Activated gamma-delta T cell (primary cell): ENCODE data around the gene ZNF865.
"Not testable (repeated sequence)": the region's sequence is repeated elsewhere in the genome, so short reads cannot be mapped to it uniquely, and the experiment has no call there.

Experiments used
- DNase-seq: peaks from one replicate; lab custom pipeline; 2025; lab: John Stamatoyannopoulos, UW
- total RNA-seq, 2 donors: gene quantifications; one replicate each; lab custom pipeline; 2026; lab: John Stamatoyannopoulos, UW

Gene ZNF865
- 6.8 to 7.2 reads per million in 2 donors for total RNA-seq

DNA sequence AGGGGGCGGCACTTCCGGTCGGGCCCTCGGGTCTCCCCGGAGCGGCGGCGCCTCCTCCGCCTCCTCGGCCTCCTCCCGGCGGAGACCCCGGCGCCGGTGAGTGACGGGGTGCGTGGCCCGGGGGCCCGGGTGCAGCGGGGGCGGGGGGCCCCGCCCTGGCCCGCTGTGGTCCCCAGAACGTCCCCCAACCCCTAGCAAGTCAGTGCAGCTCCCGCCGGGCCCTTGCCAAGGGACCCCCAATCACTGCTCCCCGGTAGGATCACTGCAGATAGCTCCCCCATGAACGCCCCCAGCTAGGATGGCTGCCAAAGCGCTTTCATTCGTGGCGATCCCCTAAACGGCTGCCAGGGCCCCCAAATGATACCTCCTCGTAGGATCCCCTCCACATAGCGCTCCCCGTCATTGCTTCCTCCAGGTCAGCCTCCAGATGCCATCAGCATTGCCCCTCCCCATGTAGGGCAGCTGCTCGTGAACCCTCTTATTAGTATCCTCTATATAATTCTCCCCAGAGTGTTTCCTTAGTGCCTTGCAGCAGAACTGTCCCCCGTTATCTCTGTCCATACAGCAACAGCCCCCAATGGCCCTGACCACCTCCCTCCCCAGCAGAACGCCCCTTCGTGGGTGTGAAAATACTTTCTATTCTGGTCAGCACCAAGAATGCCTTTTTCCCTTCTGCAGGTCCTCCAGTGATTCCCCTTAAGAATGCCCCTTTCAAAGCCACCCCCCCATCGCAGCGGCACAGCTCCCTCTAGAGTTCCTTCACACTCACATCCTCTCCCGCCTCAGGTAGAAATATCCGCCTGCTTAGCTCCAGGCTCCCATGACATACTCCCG, at the start of gene ZNF865:
TSS of gene ZNF865 (plus strand) at position 11 of the 834 bp plus-strand sequence. CDS start 7,972 bp downstream, outside the sequence.
- no peak for DNase-seq

DNA sequence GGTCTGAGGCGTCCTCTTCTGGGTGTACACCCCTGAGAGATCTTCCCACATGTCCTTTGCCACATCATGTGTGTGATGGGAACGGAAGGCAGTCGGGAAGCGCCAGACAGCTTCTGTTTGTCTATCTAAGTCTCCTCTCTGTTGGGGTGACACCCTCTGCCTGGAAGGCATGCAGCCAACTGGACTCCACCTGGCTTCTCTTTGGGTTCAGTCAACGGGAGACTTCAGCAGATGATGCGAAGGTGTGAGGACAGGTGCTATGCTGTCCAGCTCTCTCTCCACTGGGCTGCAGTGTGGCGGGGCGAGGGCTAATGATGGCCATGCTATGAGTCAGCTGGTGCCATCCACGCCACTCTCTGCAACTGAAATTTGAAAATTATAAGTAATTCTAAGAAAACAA, 45.8 kb upstream of the ZNF865 start:
- no peak for DNase-seq

DNA sequence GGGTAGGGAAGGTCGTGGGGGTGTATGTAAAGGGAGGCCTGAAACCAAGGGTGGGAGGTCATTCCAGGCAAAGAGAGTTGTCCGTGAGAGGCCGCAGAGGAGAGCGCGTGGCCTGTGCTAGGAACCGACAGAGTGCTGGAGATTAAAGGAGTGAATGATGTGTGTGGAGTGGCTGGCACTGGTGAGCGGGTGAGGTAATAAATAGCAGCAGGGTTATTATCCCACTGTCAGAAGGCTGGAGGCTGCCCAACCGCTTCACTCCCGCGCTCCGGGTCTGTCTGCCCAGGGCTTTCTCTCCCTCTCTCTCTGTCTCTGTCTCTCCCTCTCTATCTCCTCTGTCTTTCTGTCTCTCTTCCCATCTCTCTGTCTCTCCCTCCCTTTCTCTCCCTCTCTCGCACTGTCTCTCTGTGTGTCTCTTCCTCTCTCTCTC, 42.2 kb upstream of the ZNF865 start:
- DNase-seq, result no peak

DNA sequence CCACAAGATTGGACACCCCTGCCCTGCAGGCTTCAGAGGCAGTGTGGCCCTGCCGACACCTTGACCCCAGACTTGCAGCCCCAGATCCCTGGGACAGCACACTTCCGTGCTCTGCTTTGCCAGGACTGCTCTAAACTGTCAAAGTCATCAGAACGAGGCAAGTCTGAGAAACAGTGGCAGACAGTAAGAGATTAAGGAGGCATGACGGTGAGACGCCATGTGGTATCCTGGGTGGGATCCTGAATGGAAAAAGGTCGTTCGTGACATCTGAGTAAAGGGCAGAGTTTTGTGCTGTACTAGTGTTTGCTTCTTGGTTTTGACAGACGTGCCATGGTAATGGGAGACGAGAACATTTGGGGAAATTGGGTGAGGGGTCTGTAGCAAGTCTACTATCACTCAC, 38.6 kb upstream of the ZNF865 start:
- DNase-seq, result no peak

DNA sequence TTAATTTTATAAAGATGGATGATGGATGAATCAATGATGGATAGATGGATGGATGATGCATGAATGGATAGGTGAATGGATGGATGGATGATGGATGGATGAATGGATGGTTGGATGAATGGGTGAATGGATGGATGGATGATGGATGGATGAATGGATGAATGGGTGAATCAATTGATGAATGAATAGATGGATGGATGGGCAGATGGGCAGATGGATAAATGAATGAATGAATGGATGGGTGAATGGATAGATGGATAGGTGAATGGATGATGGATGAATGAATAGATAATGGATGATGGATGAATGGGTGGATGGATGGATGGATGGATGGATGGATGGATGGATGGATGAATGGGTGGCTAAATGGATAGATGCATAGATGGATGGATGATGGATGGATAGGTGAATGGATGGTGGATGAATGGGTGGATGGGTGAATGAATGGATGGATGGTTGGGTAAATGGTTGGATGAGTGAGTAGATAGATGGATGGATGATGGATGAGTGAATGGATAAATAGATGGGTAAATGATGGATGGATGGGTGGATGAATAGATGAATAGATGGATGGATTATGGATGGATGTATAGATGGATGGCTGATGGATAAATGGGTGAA, 37.6 kb upstream of the ZNF865 start:
- DNase-seq, result no peak

DNA sequence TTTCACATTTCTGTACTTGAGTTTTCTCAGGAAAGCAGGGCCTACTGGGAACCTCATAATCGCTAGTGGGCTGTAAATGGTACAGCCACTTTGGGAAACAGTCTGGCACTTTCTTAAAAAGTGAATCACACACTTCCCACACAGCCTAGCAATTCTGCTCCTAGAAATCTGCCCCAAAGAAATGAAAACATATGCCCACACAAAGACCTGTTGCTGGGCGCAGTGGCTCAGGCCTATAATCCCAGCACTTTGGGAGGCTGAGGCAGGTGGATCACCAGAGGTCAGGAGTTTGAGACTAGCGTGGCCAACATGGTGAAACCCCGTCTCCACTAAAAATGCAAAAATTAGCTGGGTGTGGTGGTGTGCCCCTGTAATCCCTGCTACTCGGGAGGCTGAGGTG, 36.0 kb upstream of the ZNF865 start:
- not testable (repeated sequence) for DNase-seq

DNA sequence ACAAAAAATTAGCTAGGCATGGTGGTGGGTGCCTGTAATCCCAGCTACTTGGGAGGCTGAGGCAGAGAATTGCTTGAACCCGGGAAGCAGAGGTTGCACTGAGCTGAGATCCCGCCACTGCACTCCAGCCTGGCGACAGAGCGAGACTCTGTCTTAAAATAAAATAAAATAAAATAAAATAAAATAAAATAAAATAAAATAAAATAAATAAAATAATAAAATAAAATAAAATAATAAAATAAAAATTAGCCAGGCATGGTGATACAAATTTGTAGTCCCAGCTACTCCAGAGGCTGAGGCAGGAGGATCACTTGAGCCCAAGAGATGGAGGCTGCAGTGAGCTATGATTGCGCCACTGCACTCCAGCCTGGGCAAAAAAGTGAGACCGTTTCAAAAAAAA, 31.5 kb upstream of the ZNF865 start:
- not testable (repeated sequence) for DNase-seq

DNA sequence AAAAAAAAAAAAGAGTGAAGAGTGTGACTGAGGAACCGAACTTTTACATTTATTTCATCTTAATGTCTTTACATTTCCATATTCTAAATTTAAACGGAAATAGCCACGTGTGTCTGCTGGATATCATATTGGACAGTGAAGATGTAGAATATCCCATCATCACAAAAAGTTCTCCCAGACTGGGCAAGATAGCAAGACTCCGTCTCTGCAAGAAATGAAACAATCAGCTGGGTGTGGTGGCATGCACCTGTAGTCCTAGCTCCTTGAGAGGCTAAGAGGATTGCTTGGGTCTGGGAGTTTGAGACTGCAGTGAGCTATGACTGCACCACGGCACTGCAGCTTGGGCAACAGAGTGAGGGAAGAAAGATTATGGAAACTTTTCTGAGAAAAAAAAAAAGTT, 28.7 kb upstream of the ZNF865 start:
- DNase-seq, result no peak

DNA sequence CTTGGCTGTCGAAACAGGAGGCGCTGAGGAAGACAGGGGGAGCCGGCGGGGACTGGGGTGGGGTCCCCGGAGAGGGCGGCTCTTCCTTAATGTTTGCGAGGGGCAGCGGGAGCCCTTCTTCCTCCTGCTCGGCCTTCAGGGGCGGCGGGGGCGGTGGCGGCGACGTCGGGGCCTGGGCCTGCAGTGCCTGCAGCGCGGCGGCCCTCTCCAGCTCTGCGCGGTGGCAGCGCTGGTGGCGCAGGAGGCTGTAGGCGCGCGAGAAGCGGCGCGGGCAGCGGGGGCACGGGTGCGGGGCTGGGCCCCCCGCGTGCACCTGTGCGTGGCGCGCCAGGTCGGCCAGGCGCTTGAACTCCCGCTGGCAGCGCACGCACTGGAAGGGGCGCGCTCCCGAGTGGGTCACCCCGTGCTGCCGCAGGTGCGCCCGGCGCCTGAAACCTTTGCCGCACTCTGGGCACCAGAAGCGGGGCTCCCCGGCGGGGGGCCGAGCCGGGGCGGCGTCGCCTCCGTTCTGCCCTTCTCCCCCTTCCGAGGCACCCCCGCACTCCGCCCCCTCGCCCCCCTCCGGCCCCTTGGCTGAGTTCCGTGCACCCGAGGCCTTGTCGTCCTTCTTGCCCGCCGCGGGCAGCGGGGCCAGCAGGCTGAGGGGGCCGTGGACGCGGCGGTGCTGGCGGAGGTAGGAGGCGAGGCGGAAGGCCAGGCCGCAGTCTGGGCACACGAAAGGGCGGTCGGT, 27.3 kb upstream of the ZNF865 start:
- no peak for DNase-seq

DNA sequence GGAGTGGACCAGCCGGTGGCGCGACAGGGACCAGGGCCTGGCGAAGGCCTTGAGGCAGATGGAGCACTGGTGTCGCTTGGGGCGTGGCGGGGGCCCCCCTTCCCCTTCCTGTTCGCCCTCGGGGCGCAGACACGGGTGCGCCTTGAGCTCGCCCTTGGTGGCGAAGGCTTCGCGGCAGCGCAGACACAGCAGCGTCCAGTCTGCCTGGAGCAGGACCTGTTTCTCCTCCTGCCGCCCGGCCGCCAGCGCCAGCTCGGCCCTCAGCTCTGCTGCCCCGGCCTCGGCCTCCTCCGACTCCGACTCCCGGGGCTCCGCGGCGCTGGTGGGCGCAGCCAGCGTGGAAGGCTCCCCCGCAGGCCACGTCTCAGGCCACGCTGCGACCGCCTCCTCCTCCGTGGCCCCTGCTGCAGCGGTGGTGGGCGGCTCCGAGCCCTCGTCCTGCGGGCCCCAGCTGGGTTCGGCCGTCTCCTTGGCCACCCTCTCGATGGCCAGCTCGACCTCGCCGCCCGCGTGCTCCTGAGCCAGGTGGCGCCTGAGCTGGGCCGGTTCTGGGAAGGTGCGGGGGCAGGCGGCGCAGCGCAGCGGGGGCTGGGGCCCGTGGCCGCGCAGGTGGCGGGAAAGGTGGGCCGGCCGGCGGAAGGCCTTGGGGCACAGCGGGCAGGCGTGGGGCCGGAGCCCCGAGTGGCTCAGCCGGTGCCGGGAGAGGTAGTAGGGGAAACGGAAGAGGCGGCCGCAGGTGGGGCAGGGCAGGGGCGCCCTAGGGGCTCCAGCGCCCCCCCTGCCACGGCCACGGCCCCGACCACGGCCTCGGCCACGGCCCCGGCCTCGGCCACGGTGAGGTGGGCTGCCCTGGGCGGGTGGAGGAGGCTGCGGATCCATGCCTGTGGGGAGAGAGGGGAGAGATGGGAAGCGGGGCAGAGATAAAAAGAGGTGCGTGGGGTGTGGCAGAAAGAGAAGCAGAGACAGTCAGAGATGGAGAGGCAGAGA, 26.4 kb upstream of the ZNF865 start:
- no peak for DNase-seq

DNA sequence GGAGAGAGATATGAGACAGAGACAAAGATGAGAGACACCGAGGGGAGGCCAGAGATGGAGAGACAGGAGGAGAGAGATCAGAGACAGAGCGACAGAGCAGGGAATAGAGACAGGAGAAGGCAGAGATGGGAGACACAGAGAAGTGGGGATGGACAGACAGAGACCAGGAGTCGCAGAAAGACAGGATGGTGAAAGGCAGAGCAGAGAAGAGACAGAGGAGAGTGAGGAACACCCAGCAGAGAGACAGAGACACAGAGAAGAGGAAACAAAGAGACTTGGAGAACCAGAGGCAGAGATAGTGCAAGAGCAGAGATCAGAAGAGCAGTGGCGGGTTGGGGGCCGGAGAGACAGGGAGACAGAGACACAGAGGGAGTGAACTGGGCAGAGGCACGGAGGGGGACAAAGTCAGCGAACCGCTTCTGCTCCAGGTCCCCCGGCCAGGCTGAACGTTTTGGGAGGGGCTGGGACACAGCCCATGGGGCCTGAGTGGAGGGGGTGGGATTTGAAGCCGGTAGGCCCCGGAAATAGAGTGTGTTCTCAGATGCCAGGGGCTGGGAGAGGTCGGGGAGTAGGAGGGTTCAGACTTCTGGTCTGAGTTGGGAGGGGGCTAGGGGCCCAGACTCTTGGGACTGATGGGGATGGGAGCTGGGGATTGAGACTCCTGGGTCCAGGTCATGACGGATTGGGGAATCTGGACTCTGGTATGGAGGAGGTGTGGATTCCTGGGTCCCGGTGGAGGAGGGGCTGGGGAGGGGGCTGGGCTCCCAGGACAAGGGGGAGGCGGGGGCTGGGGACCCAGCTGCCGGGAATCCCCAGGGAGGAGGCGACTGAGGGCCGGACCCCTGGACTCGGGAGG, 25.5 kb upstream of the ZNF865 start:
- DNase-seq, result no peak

DNA sequence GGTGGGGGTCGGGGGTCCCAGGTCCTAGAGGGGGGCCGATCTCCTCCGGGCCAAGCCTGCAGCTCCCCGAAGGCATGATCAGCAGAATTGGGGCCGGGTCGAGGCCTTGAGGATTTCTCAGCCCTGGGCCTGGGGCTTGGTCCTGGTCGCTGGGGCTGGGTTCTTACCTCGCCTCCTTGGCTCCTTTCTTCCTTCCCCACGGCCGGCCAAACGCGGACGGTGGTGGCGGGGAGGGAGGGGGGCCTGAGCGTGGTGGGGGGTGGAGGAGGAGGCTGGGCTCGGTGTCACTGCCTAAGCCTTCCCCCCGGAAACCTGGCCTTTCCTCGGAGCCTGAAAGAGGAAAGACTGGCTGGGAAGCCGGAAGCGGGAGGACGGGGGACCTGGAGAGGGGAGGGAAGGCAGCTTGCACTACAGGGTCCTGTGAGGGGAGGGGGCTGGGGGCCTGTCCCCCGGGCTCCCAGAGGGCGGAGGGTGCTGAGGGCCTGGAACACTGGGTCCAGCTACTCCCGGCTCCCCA, 24.8 kb upstream of the ZNF865 start, which contains the start of gene ZNF579:
TSS of gene ZNF579 (minus strand) at position 221 of the 517 bp plus-strand sequence. CDS start 1,209 bp downstream, outside the sequence.
- no peak for DNase-seq

DNA sequence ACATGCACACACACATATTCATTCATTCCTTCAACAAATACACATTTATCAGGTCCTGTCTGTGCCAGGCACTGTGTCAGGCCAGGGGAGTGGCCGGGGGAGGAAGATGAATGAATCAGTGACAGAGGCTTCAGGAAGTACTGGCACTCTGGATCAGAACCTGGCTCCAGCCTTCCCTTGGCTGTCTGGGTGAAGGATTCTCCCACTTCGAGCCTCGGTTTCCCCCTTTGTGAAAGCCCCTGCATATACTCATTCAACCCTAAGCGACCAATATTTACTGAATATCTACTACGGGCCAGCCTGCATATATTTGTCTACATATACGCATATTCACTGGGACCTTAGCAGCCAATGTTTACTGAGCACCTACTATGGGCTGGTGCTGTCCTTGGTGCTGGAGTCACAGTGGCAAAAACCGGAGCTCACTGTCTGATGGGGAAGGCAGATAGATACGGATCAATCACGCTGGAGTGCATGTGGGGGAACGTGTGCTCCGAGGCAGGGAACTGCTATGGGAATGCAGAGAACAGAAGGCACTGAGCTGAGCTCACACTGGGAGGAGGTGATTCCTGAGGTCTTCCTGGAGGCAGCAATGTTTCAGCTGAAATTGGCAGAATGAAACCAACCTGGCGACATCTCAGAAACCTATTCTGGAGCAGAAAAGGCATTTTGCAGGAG, 24.2 kb upstream of the ZNF865 start:
- no peak for DNase-seq

DNA sequence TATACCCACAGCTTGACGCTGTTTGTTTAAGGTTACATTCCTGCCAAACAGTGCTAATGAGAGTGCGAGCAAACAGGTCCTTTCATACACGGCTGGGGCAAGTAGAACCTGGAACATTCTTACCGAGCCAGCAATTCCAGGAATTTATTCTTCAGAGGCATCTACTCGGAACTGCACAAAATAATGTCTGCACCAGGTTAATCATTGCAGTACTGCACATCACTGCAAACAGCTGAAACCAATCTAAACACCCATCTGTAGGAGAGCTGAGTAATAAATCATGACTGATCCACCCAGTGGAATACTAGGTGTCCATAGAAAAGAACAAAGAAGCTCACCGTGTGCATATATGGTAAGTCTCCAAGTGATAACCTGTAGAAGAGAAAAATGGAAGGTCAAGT, 23.6 kb upstream of the ZNF865 start:
- no peak for DNase-seq

DNA sequence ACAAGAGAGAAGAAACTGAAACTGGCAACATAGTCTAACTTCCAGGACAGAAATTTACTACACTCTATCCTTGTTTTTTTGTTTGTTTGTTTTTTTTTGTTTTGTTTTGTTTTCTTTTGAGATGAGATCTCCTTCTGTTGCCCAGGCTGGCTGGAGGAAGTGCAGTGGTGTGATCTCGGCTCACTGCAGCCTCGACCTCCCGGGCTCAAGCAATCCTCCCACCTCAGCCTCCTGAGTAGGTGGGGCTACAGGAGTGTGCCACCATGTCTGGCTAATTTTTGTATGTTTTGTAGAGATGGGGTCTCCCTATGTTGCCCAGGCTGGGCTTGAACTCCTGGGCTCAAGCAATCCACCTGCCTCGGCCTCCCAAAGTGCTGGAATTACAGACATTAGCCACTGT, 23.2 kb upstream of the ZNF865 start:
- not testable (repeated sequence) for DNase-seq

DNA sequence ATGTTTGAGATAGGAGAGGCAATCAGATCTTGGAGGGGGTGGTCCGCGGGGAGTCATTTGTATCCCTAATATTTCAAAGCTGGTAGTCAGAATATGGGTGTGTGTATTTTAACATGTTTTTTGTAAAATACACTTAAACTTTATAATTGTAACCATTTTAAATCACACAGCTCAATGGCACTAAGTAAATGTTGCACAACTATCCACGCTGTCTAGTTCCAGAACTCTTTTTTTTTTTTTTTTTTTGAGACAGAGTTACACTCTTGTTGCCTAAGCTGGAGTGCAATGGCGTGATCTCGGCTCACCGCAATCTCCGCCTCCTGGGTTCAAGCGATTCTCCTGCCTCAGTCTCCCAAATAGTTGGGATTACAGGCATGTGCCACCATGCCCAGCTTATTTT, 21.6 kb upstream of the ZNF865 start:
- not testable (repeated sequence) for DNase-seq

DNA sequence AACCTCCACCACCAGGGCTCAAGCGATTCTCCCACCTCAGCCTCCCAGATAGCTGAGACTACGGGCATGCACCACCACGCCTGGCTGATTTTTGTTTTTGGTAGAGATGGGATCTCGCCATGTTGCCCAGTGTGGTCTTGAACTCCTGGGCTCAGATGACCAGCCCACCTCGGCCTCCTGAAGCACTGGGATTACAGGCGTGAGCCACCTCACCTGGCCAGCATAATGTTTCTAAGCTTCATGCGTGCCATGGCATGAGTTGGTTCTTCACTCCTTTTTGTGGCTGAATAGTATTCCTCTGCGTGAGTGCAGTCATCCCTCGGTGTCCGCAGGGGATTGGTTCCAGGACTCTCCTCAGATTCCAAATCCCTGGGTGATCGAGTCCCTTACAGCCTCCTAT, 20.6 kb upstream of the ZNF865 start:
- DNase-seq, result no peak

DNA sequence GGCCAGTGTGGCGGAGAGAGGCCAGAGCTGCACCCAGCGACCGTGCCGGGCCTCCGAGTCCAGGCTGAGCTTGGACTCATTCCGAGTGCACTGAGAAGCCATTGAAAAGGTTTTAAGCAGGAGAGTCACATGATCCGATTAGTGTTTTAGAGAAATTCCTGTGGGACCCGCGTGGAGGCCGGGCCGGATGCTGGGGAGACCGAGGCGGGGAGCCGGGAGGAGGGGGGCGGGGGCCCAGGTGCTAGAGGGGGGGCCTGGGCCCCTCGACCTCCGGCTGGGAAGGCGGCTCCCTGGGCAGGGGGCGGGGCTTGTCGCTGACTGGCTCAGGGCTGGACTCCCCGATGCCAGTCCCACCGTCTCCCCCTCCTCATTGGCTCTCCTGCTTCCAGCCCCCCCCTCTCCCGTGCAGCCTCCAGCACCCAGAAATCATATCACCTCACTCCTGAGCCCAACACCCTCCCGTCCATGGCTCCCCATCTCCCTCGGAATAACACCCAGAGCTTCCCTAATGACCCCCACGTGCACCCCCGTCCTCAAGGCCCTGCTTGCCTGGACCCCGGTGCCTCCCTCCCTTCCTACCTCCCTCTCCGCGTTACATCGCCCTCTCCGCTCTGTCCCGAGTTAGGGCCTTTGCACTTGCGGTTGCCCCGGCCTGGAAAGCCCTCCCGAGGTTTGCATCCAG, 19.6 kb upstream of the ZNF865 start:
- DNase-seq, result no peak
